CD14-positive monocyte (primary cell): ENCODE data around the gene TIFAB. TPM values are rescaled to one million over a fixed set of nuclear protein-coding genes. Genes with fewer than 3 reads are reported as not detected.
A peak's percentile ranks its signal among the peaks of the same experiment; 100 is the strongest.

ENCODE experiments used
- DNase-seq, 3 donors: peaks; one replicate each; pipeline ENCODE4 v3.0.0-alpha.2; 2011 to 2022
- H2AFZ ChIP-seq: 2 replicates; pipeline ENCODE4 v1.6.0; 2012; ENCODE audit warnings: mild to moderate bottlenecking, low read depth, low read length, inconsistent platforms; ENCODE audit not compliant: insufficient read depth, poor library complexity, severe bottlenecking
- H3K27ac ChIP-seq, 2 donors: 1 replicate in 1 of 2; 2 replicates in 1 of 2; pipeline ENCODE4 v1.5.1; 2012 to 2013; ENCODE audit warnings: low read length in 2 of 2, control low read depth in 1 of 2, inconsistent platforms in 1 of 2, low read depth in 1 of 2, mild to moderate bottlenecking in 1 of 2
- H3K27me3 ChIP-seq, 2 donors: one replicate each; pipeline versions ENCODE4 v1.6.0 to v1.6.1; 2011 to 2013; ENCODE audit warnings: low read length in 2 of 2; ENCODE audit not compliant: control insufficient read depth in 2 of 2, insufficient read depth in 2 of 2
- H3K36me3 ChIP-seq, 2 donors: replicated peaks in 1 of 2; 1 replicate in 1 of 2; 2 replicates in 1 of 2; pipeline versions ENCODE4 v1.5.1 to v1.6.1; 2012 to 2013; ENCODE audit warnings: low read length in 2 of 2, control low read depth in 1 of 2, inconsistent platforms in 1 of 2, mild to moderate bottlenecking in 1 of 2; ENCODE audit not compliant: insufficient read depth in 2 of 2, control insufficient read depth in 1 of 2
- H3K4me1 ChIP-seq, 2 donors: 1 replicate in 1 of 2; 2 replicates in 1 of 2; pipeline versions ENCODE4 v1.5.1 to v1.6.1; 2012 to 2013; ENCODE audit warnings: low read length in 2 of 2, control low read depth in 1 of 2, inconsistent platforms in 1 of 2, mild to moderate bottlenecking in 1 of 2, moderate library complexity in 1 of 2; ENCODE audit not compliant: insufficient read depth in 2 of 2, control insufficient read depth in 1 of 2
- H3K4me2 ChIP-seq: replicated peaks from 2 replicates; pipeline ENCODE3; 2012; ENCODE audit warnings: low read length, moderate library complexity, mild to moderate bottlenecking; ENCODE audit not compliant: poor library complexity, severe bottlenecking; ENCODE audit errors: extremely low read depth
- H3K4me3 ChIP-seq, 3 experiments: fragments of 200-600 bp in 1 of 3; sonication (generic) in 1 of 3; replicated peaks in 1 of 3; 1 replicate in 2 of 3; 2 replicates in 1 of 3; pipeline ENCODE4 v1.5.1; 2011 to 2013; ENCODE audit warnings: low read length in 3 of 3, mild to moderate bottlenecking in 3 of 3, control low read depth in 2 of 3, low read depth in 2 of 3, inconsistent platforms in 1 of 3, moderate library complexity in 1 of 3
- H3K79me2 ChIP-seq: 2 replicates; pipeline ENCODE4 v1.6.0; 2012; ENCODE audit warnings: mild to moderate bottlenecking, control low read depth, inconsistent platforms, low read length, moderate library complexity; ENCODE audit not compliant: insufficient read depth
- H3K9ac ChIP-seq: 2 replicates; pipeline ENCODE4 v1.6.0; 2017; ENCODE audit warnings: low read length, mild to moderate bottlenecking; ENCODE audit not compliant: insufficient read depth, poor library complexity, severe bottlenecking
- H3K9me3 ChIP-seq, 2 donors: replicated peaks in 1 of 2; 1 replicate in 1 of 2; 2 replicates in 1 of 2; pipeline versions ENCODE4 v1.5.1 to v1.6.1; 2012 to 2013; ENCODE audit warnings: low read length in 2 of 2, control low read depth in 1 of 2; ENCODE audit not compliant: control insufficient read depth in 1 of 2, insufficient read depth in 1 of 2
- H4K20me1 ChIP-seq: 2 replicates; pipeline ENCODE4 v1.6.0; 2012; ENCODE audit warnings: mild to moderate bottlenecking, low read length, control low read depth, moderate library complexity; ENCODE audit not compliant: insufficient read depth
- H3K27ac Mint-ChIP-seq, 7 donors: one replicate each; pipeline ENCODE4 v1.8.0; 2020; ENCODE audit warnings: mild to moderate bottlenecking in 7 of 7, mixed read lengths in 7 of 7, moderate library complexity in 6 of 7, inconsistent platforms in 2 of 7
- H3K27me3 Mint-ChIP-seq, 3 donors: one replicate each; pipeline ENCODE4 v1.8.0; 2021 to 2022; ENCODE audit warnings: low read depth in 3 of 3, mild to moderate bottlenecking in 3 of 3, mixed read lengths in 3 of 3, moderate library complexity in 3 of 3, inconsistent platforms in 1 of 3
- H3K36me3 Mint-ChIP-seq, 2 donors: one replicate each; pipeline ENCODE4 v1.8.0; 2020; ENCODE audit warnings: mixed read lengths in 2 of 2, inconsistent platforms in 1 of 2, mild to moderate bottlenecking in 1 of 2
- H3K4me1 Mint-ChIP-seq: one replicate; pipeline ENCODE4 v1.8.0; 2020; ENCODE audit warnings: mild to moderate bottlenecking, mixed read lengths
- H3K4me3 Mint-ChIP-seq, 2 donors: one replicate each; pipeline ENCODE4 v1.8.0; 2020; ENCODE audit warnings: mild to moderate bottlenecking in 2 of 2, mixed read lengths in 2 of 2, moderate library complexity in 1 of 2
- H3K9me3 Mint-ChIP-seq, 7 donors: one replicate each; pipeline ENCODE4 v1.8.0; 2020 to 2022; ENCODE audit warnings: mixed read lengths in 7 of 7, mild to moderate bottlenecking in 6 of 7, moderate library complexity in 6 of 7, inconsistent platforms in 2 of 7
- CTCF ChIP-seq: fragments of 200-600 bp; IDR thresholded peaks from one replicate; pipeline ENCODE4 v1.8.0; 2022; ENCODE audit warnings: antibody characterized with exemption, mild to moderate bottlenecking
- WGBS: methylation state at CpG from one replicate; pipeline ENCODE4 v1.1.5; 2013; ENCODE audit warnings: missing lambda C conversion rate; ENCODE audit not compliant: insufficient coverage; 5-methylcytosine and 5-hydroxymethylcytosine counted together
- intact Hi-C, 2 donors: fragments of 100-400 bp; cut with micrococcal nuclease; formaldehyde crosslinking; loops; one replicate each; pipeline versions ENCODE4 v1.15.0 to v1.15.1; 2023
- polyA plus RNA-seq, 3 donors: library from polyadenylated mRNA; depleted of rRNA in 1 of 3; unstranded in 2 of 3; stranded (reverse) in 1 of 3; fragments of 300-500 nt in 2 of 3; fragments of >200 nt in 1 of 3; fragmentation: Illumina TruSeq in 2 of 3; gene quantifications; 1 replicate in 2 of 3; 2 replicates in 1 of 3; pipeline ENCODE4 v1.2.3, GENCODE V29; 2012 to 2021
- small RNA-seq: library from RNA; depleted of rRNA; stranded (forward); fragments of <200 nt; gene quantifications from one replicate; pipeline ENCODE3, GENCODE V24; 2012; ENCODE audit warnings: low read depth; ENCODE audit not compliant: insufficient read length

TIFAB gene
- polyA plus RNA-seq, 3 donors = 0.29 to 0.71 (median 0.50) TPM

DNA sequence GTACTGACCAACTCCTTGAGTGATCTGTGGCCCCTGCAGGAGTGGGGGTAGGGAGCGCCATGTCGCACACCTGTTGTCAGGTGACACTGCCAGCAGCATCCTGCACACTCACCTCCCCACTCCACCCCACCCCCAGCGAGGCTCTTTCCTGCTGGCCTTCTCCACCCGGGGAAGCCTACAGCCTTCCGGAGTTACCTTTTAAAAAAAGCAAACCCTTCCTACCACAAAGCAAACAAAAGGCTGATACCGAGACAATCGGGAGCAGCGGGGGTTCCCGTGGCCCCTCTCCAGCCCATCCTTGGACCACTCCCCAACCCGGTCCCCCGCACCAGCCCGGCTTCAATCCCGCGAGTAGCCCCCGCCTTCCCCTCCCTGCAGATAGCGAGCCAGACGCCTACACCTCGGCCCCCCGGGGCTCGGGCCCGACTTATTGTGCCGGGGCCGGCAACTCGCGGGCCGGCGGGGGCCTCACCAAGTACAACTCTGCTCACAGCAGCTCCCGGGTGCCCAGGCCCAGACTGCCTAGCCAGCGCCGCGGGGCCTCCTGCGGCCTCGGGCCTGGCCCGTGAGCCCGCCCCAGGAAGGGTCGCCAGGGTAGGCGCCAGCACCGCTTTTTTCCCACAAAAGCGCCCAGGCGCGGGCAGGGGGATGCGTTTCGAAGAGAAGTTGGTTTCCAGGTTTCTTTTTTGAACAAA is 53.8 kb downstream of the TIFAB start:
- no peaks in the 10 kb centered on the region for H3K27me3 ChIP-seq
- peaks cover 65 to 66% of the 10 kb centered on the region in 2 donors for H3K4me1 ChIP-seq
- no peak for DNase-seq
- peak overlapping the region; percentile 79 to 96 (median 96) for H3K4me3 ChIP-seq
- H3K4me1 Mint-ChIP-seq = peaks cover 65% of the 10 kb centered on the region
- H3K36me3 Mint-ChIP-seq = peaks cover 15 to 23% of the 10 kb centered on the region in 2 donors
- no peaks in the 10 kb centered on the region for H3K36me3 ChIP-seq
- H3K9me3 Mint-ChIP-seq = peaks cover 0 to 2% (median 0%) of the 10 kb centered on the region in 7 donors
- peak overlapping the region; percentile 94 to 99 (median 97) for H3K27ac Mint-ChIP-seq
- no peaks in the 10 kb centered on the region for H3K9me3 ChIP-seq
- no peak overlapping the region for H2AFZ ChIP-seq
- peaks cover 40% of the 10 kb centered on the region for H4K20me1 ChIP-seq
- H3K4me3 Mint-ChIP-seq = peak overlapping the region; percentile 92 to 96
- intact Hi-C loops = loop anchor here (2.0 to 5.0 kb wide), 4 partner anchors 14 to 59 kb away; no protein-coding TSS in a partner anchor
- under 1% methylated on average over 43 of the region's 43 CpGs for WGBS
- no peaks in the 10 kb centered on the region for H3K27me3 Mint-ChIP-seq
- H3K9ac ChIP-seq = peak overlapping the region; percentile 96
- H3K27ac ChIP-seq = peak overlapping the region; percentile 96
- peaks cover 80% of the 10 kb centered on the region for H3K79me2 ChIP-seq
- peak overlapping the region; percentile 92 for H3K4me2 ChIP-seq
- TF ChIP-seq CTCF = no peak

Small RNA genes lying within 50 kb of the gene (small RNA-seq; reads per million reads assigned to genes)
- not detected for gene DCANP1

Other genes starting within 250 kb of the TIFAB start
- gene MACROH2A1, start 53.1 kb downstream of the TIFAB start, polyA plus RNA-seq = 100 to 1,000 TPM; 352 to 443 (median 440) TPM
- gene DCANP1, start 5.0 kb downstream of the TIFAB start, polyA plus RNA-seq = under 1 TPM; 0.14 to 0.85 (median 0.15) TPM
- gene NEUROG1, start 83.6 kb upstream of the TIFAB start, polyA plus RNA-seq = not detected
- under 1 TPM in 2 of 3 donors, not detected in 1; 0.07 to 0.12 TPM for gene CXCL14, start 126.6 kb upstream of the TIFAB start, polyA plus RNA-seq